GM23338 (cell line): Measurements from ENCODE around the gene LRRC8B. TPM values are rescaled to one million over a fixed set of nuclear protein-coding genes. Genes with fewer than 3 reads are reported as not detected.

Experiments
- ATAC-seq: fragments of 200-7000 bp; cut with Tn5 transposase; 3 replicates; pipeline ENCODE4 v1.9.1; 2020
- DNase-seq: peaks from one replicate; pipeline ENCODE4 v3.0.0-alpha.2; 2015; ENCODE audit warnings: low spot score
- H2AFZ ChIP-seq: fragments of 200-600 bp; sonication (generic); 2 replicates; pipeline ENCODE4 v1.8.0; 2016; ENCODE audit warnings: antibody characterized with exemption, mild to moderate bottlenecking, moderate library complexity
- H3F3A ChIP-seq: fragments of 200-600 bp; sonication (generic); replicated peaks from 2 replicates; pipeline ENCODE4 v1.8.0; 2017; ENCODE audit warnings: antibody characterized with exemption, mixed run types, low read depth
- H3K27ac ChIP-seq: fragments of 200-600 bp; sonication (generic); 2 replicates; pipeline ENCODE4 v1.6.1; 2016; ENCODE audit warnings: low read depth
- H3K27me3 ChIP-seq: fragments of 200-600 bp; sonication (generic); 2 replicates; pipeline ENCODE4 v1.8.0; 2016; ENCODE audit warnings: mild to moderate bottlenecking, mixed run types, moderate library complexity; ENCODE audit not compliant: insufficient read depth
- H3K36me3 ChIP-seq: fragments of 200-600 bp; sonication (generic); 2 replicates; pipeline ENCODE4 v1.8.0; 2016; ENCODE audit warnings: mild to moderate bottlenecking; ENCODE audit not compliant: insufficient read depth
- H3K4me1 ChIP-seq: fragments of 200-600 bp; sonication (generic); 2 replicates; pipeline ENCODE4 v1.8.0; 2016; ENCODE audit warnings: mild to moderate bottlenecking, moderate library complexity; ENCODE audit not compliant: insufficient read depth
- H3K4me2 ChIP-seq: fragments of 200-600 bp; sonication (generic); 2 replicates; pipeline ENCODE4 v1.7.1; 2017; ENCODE audit warnings: mixed run types
- H3K4me3 ChIP-seq: fragments of 200-600 bp; sonication (generic); 2 replicates; pipeline ENCODE4 v1.6.1; 2016; ENCODE audit warnings: mixed run types
- H3K79me2 ChIP-seq: fragments of 200-600 bp; sonication (generic); replicated peaks from 2 replicates; pipeline ENCODE4 v1.8.0; 2017; ENCODE audit warnings: mild to moderate bottlenecking; ENCODE audit not compliant: insufficient read depth
- H3K9me2 ChIP-seq: fragments of 200-600 bp; sonication (generic); 2 replicates; pipeline ENCODE4 v1.8.0; 2017; ENCODE audit not compliant: insufficient read depth
- H4K20me1 ChIP-seq: fragments of 200-600 bp; sonication (generic); replicated peaks from 2 replicates; pipeline ENCODE4 v1.8.0; 2017; ENCODE audit warnings: mild to moderate bottlenecking; ENCODE audit not compliant: insufficient read depth
- H3K27ac Mint-ChIP-seq: 2 replicates; pipeline ENCODE4 v1.8.0; 2020; ENCODE audit warnings: inconsistent platforms, mild to moderate bottlenecking, moderate library complexity, mixed read lengths
- H3K27me3 Mint-ChIP-seq: 3 replicates; pipeline ENCODE4 v1.8.0; 2022; ENCODE audit warnings: low read depth, mild to moderate bottlenecking, moderate library complexity, mixed read lengths, inconsistent platforms; ENCODE audit not compliant: insufficient read depth, poor library complexity
- H3K36me3 Mint-ChIP-seq: 3 replicates; pipeline ENCODE4 v1.8.0; 2021; ENCODE audit warnings: low read depth, mild to moderate bottlenecking, inconsistent platforms, moderate library complexity, mixed read lengths
- H3K4me1 Mint-ChIP-seq: 3 replicates; pipeline ENCODE4 v1.8.0; 2020; ENCODE audit warnings: mild to moderate bottlenecking, inconsistent platforms, mixed read lengths
- H3K4me3 Mint-ChIP-seq: 3 replicates; pipeline ENCODE4 v1.8.0; 2021; ENCODE audit warnings: moderate library complexity, mild to moderate bottlenecking, inconsistent platforms, mixed read lengths
- H3K9me3 Mint-ChIP-seq: 3 replicates; pipeline ENCODE4 v1.8.0; 2020; ENCODE audit warnings: moderate library complexity, mild to moderate bottlenecking, inconsistent platforms, mixed read lengths
- CREB1 ChIP-seq: fragments of 250-450 bp; sonication (Bioruptor Pico); IDR thresholded peaks from 2 replicates; pipeline ENCODE4 v1.5.0; 2020; ENCODE audit warnings: low read depth, mild to moderate bottlenecking, moderate library complexity
- ETS1 ChIP-seq: IDR thresholded peaks from 2 replicates; pipeline ENCODE4 v1.6.1; 2016; ENCODE audit warnings: antibody characterized with exemption
- EZH2 ChIP-seq: fragments of 200-600 bp; sonication (generic); IDR thresholded peaks from one replicate; pipeline ENCODE4 v1.8.0; 2017; ENCODE audit warnings: antibody characterized with exemption, mild to moderate bottlenecking, low read depth; ENCODE audit not compliant: unreplicated experiment
- EZH2phosphoT487 ChIP-seq: fragments of 200-600 bp; sonication (generic); IDR thresholded peaks from one replicate; pipeline ENCODE4 v1.8.1; 2018; ENCODE audit warnings: antibody characterized with exemption; ENCODE audit not compliant: unreplicated experiment
- JUNB ChIP-seq: IDR thresholded peaks from one replicate; pipeline ENCODE4 v1.6.1; 2016; ENCODE audit warnings: antibody characterized with exemption; ENCODE audit not compliant: unreplicated experiment
- NANOG ChIP-seq: IDR thresholded peaks from 2 replicates; pipeline ENCODE4 v1.6.1; 2016; ENCODE audit warnings: antibody characterized with exemption, borderline replicate concordance
- POLR2AphosphoS5 ChIP-seq: IDR thresholded peaks from 2 replicates; pipeline ENCODE4 v1.6.1; 2016; ENCODE audit warnings: antibody characterized with exemption, low read depth
- STAT1 ChIP-seq: IDR thresholded peaks from one replicate; pipeline ENCODE4 v1.6.1; 2016; ENCODE audit warnings: antibody characterized with exemption; ENCODE audit not compliant: unreplicated experiment
- ZNF114 ChIP-seq: fragments of 250-450 bp; sonication (Bioruptor Pico); IDR thresholded peaks from 2 replicates; pipeline ENCODE4 v1.5.0; 2020; ENCODE audit warnings: mild to moderate bottlenecking, moderate library complexity
- ZNF331 ChIP-seq: fragments of 250-450 bp; sonication (Bioruptor Pico); IDR thresholded peaks from 2 replicates; pipeline ENCODE4 v1.5.0; 2020; ENCODE audit warnings: low read depth, mild to moderate bottlenecking, moderate library complexity
- ZNF462 ChIP-seq: fragments of 250-450 bp; sonication (Bioruptor Pico); IDR thresholded peaks from 2 replicates; pipeline ENCODE4 v1.5.0; 2020; ENCODE audit warnings: mild to moderate bottlenecking, moderate library complexity
- polyA plus RNA-seq: library from polyadenylated mRNA; unstranded; fragments of >200 nt; fragmentation: Nextera tagmentation; extraction: Ambion mirVana; gene quantifications from 2 replicates; pipeline ENCODE4 v1.2.1, GENCODE V29; 2016
- total RNA-seq: library from RNA; depleted of rRNA; stranded (reverse); fragments of >200 nt; shearing (Covaris generic); gene quantifications from 2 replicates; pipeline ENCODE4 v1.2.3, GENCODE V29; 2014
- TF ChIP-seq, protein P1 (sequence below), 2 experiments: fragments of 200-600 bp in 1 of 2; sonication (generic) in 1 of 2; conservative IDR thresholded peaks; 2 replicates each; pipeline versions ENCODE4 v1.5.1 to v1.6.1; 2016 to 2017; ENCODE audit warnings: antibody characterized with exemption in 2 of 2, low read depth in 2 of 2, mild to moderate bottlenecking in 2 of 2, moderate library complexity in 1 of 2
- TF ChIP-seq, protein P2 (sequence below): IDR thresholded peaks from one replicate; pipeline ENCODE4 v1.6.1; 2018; ENCODE audit warnings: antibody characterized with exemption; ENCODE audit not compliant: unreplicated experiment

LRRC8B gene
- total and polyA plus RNA-seq, 2 experiments from 2014 or later = 9.0 to 26.5 TPM

DNA sequence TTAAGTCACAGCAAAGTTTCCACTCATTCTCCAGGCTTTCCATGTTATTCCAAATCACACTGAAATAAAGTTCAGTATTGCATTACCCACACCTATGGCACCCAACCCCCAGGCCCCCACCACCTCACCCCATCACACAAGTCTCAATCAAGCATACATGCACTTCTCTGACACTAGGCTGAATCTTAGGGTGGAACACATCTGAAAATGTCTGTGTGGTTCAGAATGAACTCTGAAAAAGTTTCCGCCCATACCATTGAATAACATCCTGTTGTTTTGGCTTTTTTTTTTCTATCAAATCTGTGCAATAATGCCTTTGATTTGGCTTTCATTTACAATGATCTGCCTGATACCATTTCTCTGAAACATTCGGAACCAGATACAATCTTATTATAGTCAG lies 82.5 kb downstream of the LRRC8B start:
- Histone ChIP-seq H3F3A (no peaks in the 10 kb centered on the region), H3K27ac (no peak overlapping the region), H3K27me3 (no peaks in the 10 kb centered on the region), H3K4me1 (peaks cover 7% of the 10 kb centered on the region; the same call in 1 of the 2 replicates), H3K36me3 (no peaks in the 10 kb centered on the region), H3K79me2 (no peaks in the 10 kb centered on the region), H3K9me2 (no peaks in the 10 kb centered on the region), H4K20me1 (no peaks in the 10 kb centered on the region), H2AFZ (no peak overlapping the region), H3K4me2 (no peak overlapping the region), H3K4me3 (no peak overlapping the region)
- TF ChIP-seq CREB1 (CRISPR knock-in tag) (no peak), POLR2AphosphoS5 (no peak), ZNF462 (CRISPR knock-in tag) (no peak), ZNF114 (no peak), NANOG (no peak), STAT1 (no peak), ETS1 (no peak), EZH2 (no peak), ZNF331 (CRISPR knock-in tag) (no peak), EZH2phosphoT487 (no peak), JUNB (no peak)
- TF ChIP-seq, protein P1, sequence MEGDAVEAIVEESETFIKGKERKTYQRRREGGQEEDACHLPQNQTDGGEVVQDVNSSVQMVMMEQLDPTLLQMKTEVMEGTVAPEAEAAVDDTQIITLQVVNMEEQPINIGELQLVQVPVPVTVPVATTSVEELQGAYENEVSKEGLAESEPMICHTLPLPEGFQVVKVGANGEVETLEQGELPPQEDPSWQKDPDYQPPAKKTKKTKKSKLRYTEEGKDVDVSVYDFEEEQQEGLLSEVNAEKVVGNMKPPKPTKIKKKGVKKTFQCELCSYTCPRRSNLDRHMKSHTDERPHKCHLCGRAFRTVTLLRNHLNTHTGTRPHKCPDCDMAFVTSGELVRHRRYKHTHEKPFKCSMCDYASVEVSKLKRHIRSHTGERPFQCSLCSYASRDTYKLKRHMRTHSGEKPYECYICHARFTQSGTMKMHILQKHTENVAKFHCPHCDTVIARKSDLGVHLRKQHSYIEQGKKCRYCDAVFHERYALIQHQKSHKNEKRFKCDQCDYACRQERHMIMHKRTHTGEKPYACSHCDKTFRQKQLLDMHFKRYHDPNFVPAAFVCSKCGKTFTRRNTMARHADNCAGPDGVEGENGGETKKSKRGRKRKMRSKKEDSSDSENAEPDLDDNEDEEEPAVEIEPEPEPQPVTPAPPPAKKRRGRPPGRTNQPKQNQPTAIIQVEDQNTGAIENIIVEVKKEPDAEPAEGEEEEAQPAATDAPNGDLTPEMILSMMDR (conservative IDR thresholded peaks at IDR 0.05; ENCODE audit: low read depth in 2 of 2) = no peak
- TF ChIP-seq, protein P2, sequence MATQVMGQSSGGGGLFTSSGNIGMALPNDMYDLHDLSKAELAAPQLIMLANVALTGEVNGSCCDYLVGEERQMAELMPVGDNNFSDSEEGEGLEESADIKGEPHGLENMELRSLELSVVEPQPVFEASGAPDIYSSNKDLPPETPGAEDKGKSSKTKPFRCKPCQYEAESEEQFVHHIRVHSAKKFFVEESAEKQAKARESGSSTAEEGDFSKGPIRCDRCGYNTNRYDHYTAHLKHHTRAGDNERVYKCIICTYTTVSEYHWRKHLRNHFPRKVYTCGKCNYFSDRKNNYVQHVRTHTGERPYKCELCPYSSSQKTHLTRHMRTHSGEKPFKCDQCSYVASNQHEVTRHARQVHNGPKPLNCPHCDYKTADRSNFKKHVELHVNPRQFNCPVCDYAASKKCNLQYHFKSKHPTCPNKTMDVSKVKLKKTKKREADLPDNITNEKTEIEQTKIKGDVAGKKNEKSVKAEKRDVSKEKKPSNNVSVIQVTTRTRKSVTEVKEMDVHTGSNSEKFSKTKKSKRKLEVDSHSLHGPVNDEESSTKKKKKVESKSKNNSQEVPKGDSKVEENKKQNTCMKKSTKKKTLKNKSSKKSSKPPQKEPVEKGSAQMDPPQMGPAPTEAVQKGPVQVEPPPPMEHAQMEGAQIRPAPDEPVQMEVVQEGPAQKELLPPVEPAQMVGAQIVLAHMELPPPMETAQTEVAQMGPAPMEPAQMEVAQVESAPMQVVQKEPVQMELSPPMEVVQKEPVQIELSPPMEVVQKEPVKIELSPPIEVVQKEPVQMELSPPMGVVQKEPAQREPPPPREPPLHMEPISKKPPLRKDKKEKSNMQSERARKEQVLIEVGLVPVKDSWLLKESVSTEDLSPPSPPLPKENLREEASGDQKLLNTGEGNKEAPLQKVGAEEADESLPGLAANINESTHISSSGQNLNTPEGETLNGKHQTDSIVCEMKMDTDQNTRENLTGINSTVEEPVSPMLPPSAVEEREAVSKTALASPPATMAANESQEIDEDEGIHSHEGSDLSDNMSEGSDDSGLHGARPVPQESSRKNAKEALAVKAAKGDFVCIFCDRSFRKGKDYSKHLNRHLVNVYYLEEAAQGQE = no peak
- Mint-ChIP-seq H3K4me1 (peaks cover 7% of the 10 kb centered on the region), H3K36me3 (no peaks in the 10 kb centered on the region; the same call in 2 of the 3 replicates), H3K27me3 (peaks cover 2% of the 10 kb centered on the region), H3K4me3 (no peak overlapping the region), H3K9me3 (no peaks in the 10 kb centered on the region; the same call in 2 of the 3 replicates), H3K27ac (no peak overlapping the region)
- DNase-seq (no peak), ATAC-seq (no peak)
